GM18508 (cell line): Measurements from ENCODE around the gene ZBTB1.
"Not testable (repeated sequence)": the region's sequence is repeated elsewhere in the genome, so short reads cannot be mapped to it uniquely, and the experiment has no call there.

Experiments used
- ATAC-seq: cut with Tn5 transposase; IDR thresholded peaks from one replicate; pipeline ENCODE4 v1.9.1; 2021; ENCODE audit warnings: moderate number of reproducible peaks; ENCODE audit not compliant: insufficient read depth, unreplicated experiment

ZBTB1 gene

GRCh38 chr14:64518229-64518628 lies 13.7 kb downstream of the ZBTB1 start:
- ATAC-seq = no peak

GRCh38 chr14:64520699-64521098 lies 16.1 kb downstream of the ZBTB1 start:
- no peak for ATAC-seq

DNA sequence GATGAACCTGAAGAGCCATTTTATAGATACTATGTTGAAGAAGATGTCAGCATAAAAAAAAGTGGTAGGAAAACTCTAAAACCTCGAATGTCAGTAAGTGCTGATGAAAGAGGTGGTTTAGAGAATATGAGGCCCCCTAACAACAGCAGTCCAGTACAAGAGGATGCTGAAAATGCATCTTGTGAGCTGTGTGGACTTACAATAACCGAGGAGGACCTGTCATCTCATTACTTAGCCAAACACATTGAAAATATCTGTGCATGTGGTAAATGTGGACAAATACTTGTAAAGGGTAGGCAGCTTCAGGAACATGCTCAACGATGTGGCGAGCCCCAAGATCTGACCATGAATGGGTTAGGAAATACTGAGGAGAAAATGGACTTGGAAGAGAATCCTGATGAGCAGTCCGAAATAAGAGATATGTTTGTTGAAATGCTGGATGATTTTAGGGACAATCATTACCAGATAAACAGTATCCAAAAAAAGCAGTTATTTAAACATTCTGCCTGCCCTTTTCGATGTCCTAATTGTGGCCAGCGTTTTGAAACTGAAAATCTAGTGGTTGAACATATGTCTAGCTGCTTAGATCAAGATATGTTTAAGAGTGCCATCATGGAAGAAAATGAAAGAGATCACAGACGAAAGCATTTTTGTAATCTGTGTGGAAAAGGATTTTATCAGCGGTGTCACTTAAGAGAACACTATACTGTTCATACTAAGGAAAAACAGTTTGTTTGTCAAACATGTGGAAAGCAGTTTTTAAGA lies 18.2 kb downstream of the ZBTB1 start:
- no peak for ATAC-seq

DNA sequence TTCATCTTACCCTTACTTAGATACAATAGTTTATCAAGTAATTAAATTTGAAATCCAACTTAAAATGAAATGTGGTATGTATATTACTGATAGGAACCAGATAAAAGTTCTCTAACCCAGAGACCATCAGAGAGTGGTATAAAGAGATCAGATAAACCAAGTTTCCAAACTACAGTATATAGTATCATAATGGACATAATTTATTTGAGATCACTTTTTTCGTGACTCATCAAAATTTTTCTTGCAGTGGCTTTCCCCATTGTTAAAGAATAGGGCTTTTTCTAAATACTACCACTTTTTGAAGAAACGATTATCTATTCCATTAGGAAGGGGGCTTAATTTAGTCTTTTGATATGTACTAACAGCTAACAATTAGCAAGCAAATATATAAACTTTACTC lies 20.8 kb downstream of the ZBTB1 start:
- no peak for ATAC-seq

DNA sequence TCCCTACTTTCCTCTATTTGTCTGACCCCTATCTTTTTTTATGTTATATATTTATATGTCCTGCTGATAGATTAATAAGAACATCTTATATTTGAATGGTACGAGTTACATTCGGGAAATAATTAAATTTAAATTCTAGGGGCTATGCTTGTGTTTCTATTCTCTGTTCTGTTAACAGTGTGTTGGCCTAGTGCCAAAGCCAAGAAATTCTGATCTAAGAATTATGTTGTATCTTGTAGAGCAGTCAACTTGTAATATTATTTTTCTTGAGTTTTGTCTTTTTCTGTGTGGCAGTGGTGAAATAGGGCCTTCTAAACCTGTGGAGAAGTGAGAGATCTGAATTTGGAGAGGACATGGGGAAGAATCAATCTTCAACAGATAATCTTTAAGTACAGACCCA lies 27.0 kb downstream of the ZBTB1 start:
- ATAC-seq = no peak

- ATAC-seq = no peak
Measured at GRCh38 chr14:64536488-64537245, 32.1 kb downstream of the ZBTB1 start.

DNA sequence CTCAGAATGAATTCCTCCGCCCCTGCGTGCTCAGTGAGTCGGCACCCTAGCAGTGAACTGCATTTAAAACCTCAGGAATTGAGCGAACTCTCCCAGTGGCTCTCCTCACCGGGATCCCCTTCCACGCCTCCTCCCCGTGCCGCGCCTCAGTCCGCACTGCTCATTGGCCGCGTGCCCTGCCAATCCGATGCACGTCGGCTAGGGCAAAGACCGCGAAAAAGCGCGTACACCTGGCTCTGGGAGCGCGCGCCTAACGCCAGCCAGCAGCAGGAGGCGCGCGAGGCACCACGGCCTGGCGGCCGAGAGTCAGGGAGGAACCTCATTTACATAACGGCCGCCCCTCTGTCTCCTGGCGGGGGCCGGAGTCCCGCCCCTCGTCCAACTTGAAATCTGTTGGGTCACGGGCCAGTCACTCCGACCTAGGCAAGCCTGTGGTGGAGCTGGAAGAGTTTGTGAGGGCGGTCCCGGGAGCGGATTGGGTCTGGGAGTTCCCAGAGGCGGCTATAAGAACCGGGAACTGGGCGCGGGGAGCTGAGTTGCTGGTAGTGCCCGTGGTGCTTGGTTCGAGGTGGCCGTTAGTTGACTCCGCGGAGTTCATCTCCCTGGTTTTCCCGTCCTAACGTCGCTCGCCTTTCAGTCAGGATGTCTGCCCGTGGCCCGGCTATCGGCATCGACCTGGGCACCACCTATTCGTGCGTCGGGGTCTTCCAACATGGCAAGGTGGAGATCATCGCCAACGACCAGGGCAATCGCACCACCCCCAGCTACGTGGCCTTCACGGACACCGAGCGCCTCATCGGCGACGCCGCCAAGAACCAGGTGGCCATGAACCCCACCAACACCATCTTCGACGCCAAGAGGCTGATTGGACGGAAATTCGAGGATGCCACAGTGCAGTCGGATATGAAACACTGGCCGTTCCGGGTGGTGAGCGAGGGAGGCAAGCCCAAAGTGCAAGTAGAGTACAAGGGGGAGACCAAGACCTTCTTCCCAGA lies 35.9 kb downstream of the ZBTB1 start, which contains the start of gene HSPA2:
Gene HSPA2 (plus strand): TSS at position 534 of the 995 bp plus-strand sequence. CDS start 109 bp downstream, at position 643.
- ATAC-seq = peak; percentile 80

GRCh38 chr14:64541261-64541971 lies 36.8 kb downstream of the ZBTB1 start:
- no peak for ATAC-seq

- no peak for ATAC-seq
Measured at GRCh38 chr14:64541972-64542835, 37.6 kb downstream of the ZBTB1 start.

GRCh38 chr14:64542836-64543201 lies 38.2 kb downstream of the ZBTB1 start:
- ATAC-seq = no peak

GRCh38 chr14:64544607-64545312 lies 40.2 kb downstream of the ZBTB1 start:
- ATAC-seq = no peak

DNA sequence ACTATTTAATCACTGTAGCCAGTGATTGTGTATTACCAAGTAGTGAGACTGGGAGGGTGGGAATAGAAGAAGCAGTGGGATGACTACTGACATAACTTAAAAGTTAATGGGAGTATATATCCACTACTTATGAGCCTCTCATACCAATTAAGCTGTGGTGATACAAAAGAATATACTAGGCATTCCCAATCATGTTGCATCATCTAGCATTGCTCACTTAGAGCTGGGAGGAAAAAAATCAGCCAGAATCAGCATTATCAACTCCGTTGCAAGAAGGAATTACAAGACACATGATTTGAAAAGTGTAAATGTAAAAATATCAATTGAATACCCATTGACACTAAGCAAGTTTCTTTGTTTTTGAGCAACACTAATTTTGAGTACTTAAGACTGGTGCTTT lies 44.4 kb downstream of the ZBTB1 start:
- no peak for ATAC-seq

GRCh38 chr14:64549791-64550620 lies 45.4 kb downstream of the ZBTB1 start, which contains the start of gene PPP1R36:
Gene PPP1R36, plus strand, starts transcription at chr14:64549961. Its CDS starts 37 bp downstream, at chr14:64549998.
- no peak for ATAC-seq

GRCh38 chr14:64550621-64551333 lies 46.2 kb downstream of the ZBTB1 start:
- no peak for ATAC-seq

DNA sequence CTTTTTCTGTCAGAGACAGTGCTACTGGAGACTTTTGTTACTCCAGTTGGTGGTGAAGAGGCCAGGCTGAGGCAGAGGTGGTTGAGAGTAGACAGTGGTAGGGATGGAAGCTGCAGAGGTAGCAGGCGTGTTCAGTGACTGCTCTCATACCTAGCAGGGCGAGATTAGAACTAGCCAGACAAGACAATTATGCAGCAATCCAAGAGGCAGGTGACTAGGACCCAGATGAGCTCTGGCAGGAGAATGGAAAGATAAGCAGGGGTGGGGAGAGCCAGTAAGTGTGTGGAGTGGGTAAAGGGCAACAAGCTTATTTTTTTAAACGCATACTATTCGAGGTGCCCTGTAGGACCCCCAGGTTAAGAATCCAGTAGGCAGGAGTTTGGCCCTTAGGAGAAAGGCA lies 50.0 kb downstream of the ZBTB1 start:
- no peak for ATAC-seq

DNA sequence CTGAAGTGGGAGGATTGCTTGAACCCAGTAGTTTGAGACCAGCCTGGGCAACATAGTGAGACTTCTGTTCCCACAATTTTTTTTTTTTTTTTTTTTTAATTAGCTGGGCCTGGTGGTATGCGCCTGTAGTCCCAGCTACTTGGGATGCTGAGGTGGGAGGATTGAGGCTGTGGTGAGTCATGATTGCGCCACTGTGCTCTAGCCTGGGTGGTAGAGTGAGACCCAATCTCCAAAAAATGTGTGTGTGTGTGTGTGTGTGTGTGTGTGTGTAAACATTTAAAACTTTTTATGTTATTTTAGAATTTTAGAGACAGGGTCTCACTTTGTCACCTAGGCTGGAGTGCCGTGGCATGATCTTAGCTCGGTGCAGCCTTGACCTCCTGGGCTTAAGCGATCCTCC lies 52.0 kb downstream of the ZBTB1 start:
- ATAC-seq = no peak

- ATAC-seq = not testable (repeated sequence)
Measured at GRCh38 chr14:64558216-64558615, 53.6 kb downstream of the ZBTB1 start.
